ENCODE results near the gene SH3TC2. TPM values are rescaled to one million over a fixed set of nuclear protein-coding genes. Genes with fewer than 3 reads are reported as not detected.

Gene SH3TC2
- total RNA-seq, 1 experiment from 2014 or later: 9.3 TPM

- DNase-seq (ENCODE audit: low read depth): no peak
Measured at GRCh38 chr5:148972396-148972795, 90.5 kb downstream of the SH3TC2 start.

- DNase-seq (ENCODE audit: low read depth): no peak
Measured at GRCh38 chr5:148970876-148971275, 92.0 kb downstream of the SH3TC2 start.

DNA sequence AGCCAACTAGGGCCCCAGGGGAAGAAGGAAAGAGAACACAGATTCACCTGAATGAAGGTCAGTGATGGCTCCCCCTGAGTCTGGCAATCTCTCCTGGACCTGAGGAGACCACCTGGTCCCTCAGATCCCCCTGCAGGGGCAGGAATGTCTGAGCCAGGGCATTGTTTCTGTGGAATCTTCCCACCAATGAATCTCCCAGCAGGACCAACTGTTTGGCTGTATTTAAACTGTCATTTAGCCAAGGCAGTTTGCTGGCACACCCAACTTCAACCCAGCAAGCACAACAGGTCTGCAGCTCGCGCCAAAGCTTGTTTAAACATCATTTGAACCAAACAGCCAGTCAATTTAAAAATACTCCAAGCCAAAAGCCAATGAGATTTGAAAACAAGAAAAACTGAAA is 92.6 kb downstream of the SH3TC2 start:
- DNase-seq (ENCODE audit: low read depth): no peak

- DNase-seq (ENCODE audit: low read depth): peak; percentile 27
Measured at GRCh38 chr5:148969291-148969690, 93.6 kb downstream of the SH3TC2 start.

GRCh38 chr5:148968311-148968710 is 94.6 kb downstream of the SH3TC2 start:
- DNase-seq (ENCODE audit: low read depth): no peak

- no peak for DNase-seq (ENCODE audit: low read depth)
Measured at GRCh38 chr5:148967783-148968182, 95.1 kb downstream of the SH3TC2 start.

- DNase-seq (ENCODE audit: low read depth): no peak
Measured at GRCh38 chr5:148966938-148967337, 95.9 kb downstream of the SH3TC2 start.

- no peak for DNase-seq (ENCODE audit: low read depth)
Measured at GRCh38 chr5:148966348-148966747, 96.5 kb downstream of the SH3TC2 start.

DNA sequence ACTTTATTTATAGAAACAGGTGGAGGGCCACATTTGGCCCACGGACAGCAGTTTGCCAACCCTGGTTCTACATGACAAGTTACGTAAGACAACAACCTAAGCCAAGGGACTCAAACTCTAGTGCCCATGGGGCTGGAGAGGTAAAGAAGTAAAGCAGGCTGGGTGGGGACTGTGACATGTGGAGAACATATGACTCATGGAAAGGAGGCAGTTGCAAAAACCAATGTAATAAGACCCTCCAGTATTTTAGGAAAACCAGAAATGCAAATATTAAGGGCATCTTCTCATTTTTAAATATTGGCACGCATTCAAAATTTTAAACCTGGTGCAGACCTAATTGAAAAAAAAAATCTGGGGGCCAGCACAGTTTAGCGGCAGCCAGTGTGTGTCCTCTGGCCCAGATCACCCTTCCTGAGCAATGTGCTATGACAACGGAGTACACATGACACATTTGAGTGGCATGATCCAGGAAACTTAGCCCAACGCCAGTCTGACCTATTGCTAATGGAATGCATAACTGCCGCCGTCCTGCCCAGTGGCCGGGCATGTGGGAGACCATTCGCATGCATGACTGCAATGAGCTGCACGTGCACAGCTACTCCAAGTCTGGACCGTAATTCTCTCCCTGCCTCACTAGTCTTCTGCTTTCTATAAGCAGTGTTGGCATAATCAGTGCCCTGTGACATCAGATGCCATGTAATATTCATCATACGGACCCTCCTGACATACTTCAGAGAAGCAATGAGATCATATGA is 97.2 kb downstream of the SH3TC2 start:
- peak; percentile 98 for DNase-seq (ENCODE audit: low read depth)

- peak; percentile 15 for DNase-seq (ENCODE audit: low read depth)
Measured at GRCh38 chr5:148963664-148964063, 99.2 kb downstream of the SH3TC2 start.

DNA sequence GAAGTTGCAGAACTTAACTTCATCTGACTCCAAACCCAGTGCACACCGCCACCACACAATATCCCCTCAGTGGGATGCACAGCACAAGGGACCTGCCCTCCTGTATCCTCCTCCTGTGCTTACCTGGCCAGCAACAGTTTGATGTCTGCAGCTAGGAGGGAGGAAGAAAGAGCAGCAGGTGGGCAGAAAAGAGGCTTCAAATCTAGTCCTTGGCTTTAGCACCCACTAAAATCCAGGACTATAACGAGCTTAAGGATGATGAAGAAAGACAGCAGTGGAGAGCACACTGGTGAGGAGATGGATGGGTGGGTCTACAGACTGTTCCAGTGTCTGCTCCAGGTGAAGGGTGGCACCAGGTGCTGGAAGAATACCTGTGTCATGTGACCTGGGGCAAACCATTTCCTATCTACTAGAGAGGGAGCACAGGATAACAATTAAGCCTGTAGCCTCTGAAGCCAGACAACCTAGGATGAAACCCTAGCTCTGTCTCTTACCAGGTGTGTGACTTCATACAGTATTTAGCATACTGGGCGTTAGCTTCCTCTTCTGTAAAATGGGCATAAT is 100.0 kb downstream of the SH3TC2 start:
- DNase-seq (ENCODE audit: low read depth): no peak

DNA sequence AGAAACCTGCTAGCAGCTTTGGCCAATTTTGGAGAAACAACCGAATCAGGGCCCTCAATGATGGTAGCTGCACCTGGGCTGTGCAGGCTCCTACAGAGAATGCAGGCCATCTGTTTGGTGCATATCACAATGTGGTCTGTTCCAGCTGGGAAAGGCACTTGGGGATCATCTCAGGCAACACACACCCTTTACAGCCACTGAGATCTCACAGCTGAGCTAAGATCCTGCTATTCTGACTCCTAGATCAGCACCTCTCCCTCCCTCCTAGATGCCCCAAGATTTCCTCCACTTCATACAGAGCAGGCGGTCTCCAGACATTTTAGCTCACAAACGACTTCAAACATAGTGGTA is 100.7 kb downstream of the SH3TC2 start:
- no peak for DNase-seq (ENCODE audit: low read depth)

DNA sequence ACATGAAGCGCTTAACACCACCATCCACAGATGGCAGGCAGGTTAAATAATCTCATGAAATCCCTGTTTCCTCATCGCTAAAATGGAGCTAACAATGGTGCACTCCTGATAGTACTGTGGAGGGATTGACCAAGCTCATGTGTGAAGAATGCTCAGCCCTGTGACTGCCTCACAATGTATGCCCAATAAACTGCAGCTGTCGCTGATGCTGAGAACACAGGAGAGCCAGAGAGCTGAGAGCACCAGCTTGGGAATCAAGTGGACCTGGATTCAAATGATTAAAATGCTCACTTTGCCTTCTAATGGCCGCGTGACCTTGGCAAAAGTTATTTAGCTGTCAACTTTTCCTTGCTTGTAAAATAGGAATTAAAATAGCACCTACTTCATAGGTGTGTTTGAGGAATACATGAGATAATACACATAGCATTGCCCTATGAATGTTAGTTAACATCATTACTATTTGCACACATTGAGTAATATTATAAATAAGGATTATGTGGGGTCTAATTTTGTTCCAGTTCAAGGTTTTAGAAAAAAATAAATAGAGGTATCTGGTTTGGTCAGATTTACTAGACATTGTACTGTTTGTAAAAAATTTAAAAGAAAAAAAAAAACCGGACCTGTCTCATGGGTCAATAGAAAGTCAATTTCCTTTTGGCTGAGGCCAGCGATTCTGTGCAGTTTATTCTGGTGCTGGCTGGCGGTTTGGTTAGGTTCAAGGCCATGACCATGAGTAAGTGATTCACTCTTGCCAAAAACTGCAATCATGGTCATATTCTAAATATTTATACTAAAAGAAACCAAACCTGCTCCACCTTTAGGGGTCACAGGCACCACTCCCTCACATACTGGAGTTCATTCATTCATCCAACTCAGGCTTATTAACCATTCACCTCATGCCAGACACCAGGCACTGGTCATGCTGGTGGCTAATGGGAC is 101.3 kb downstream of the SH3TC2 start:
- DNase-seq (ENCODE audit: low read depth): no peak

DNA sequence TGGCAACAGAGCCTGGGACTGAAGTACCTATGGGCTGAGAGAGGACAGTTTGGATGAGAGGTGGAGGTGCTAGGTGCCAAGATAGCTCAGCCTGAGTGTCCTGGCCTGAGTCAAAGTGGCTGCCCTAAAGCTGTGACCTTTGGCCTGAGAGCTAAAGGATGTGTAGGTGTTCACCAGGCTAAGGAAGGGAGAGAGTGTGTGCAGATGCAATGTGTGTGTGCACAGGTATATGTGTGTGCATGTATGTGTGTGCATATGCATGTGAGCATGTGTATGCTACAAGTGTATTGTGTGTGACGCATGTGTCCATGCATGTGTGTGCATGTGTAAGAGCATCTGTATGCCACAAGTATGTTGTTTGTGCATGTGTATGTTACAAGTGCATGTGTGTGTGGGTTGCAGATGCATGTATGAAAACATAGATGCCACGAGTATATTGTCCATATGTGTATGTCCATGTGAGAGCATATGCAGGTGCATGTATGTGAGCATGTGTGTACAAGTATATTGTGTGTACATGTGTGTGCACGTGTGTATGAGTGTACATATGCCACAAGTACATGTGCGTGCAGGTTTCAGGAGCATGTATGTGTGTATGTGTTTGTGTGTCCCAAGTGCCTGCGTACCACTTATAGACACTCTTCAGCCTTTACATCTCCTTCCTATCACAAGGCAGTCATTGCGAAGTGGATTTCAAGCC is 102.6 kb downstream of the SH3TC2 start:
- no peak for DNase-seq (ENCODE audit: low read depth)

DNA sequence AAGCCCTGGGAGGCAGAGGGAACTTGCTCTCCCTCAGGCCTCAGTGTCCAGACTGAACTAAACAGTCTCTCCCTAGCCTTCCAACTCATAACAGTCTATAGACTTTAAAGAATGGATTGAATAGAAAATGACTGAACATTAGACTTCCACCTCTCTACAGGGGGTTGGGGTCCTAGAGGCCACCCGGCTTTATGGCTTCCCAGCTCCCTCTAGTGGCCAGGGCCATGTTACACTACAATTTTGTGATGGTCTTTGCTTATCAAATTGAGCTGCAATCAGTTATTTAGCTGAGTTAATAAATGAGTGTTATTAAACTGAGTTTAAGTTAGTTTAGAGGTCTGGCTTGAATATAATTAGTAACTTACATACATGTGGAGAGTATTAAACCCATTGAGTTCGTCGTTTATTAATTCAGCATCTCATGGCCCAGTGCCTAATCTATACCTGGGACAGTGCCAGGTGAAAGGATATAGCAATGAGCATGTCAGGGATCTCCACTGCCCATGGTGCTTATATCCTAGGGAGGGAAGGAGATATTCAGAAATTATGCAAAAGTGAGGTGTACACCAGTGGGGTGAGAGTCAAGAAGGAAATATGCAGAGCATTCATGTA is 105.2 kb downstream of the SH3TC2 start:
- peak; percentile 16 for DNase-seq (ENCODE audit: low read depth)

DNA sequence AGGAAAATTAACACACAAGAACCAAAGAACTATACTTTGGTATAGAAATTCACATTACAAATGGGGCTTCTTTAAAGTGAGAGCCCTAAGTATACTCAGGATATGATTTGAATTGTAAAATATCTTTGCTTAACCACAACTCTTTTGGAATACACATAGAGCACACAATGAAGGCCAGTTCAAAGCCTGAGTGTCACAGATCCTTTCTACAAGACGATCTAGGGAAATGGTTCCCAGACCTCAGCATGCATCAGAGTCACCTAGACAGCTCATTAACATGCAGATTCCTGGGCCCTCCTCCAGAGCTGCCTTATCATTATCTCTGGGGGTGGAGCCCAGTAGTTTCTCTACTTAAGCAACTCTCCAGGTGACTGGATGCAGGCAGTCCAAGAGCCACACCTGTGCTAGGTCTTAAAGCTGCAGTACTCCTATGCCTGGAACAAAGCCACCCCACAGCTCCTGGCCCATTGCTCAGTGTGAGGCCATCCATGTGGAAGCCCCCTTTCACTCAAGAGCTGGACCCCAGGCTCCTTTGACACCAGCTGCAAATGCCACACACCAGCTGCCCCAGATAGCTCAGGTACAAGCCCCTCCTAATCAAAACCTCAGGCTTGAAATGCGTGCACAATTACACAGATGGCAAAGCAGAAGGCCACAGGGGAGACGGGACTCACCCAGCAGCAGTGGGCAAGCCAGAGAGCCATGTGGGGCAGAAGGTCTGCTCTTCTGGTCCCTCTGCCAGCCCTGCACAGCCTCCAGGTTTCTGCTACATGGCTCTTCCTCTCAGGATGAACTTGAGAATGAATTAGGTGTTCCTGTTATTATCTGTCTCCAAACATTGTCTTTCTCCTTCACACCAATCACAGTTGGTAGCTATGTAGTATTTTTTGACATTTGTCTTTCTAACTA is 106.1 kb downstream of the SH3TC2 start:
- no peak for DNase-seq (ENCODE audit: low read depth)

All from RPMI7951 (cell line).